Measurements from ENCODE around the gene RYR2.

RYR2 gene

GRCh38 chr1:237032029-237032428 is 10.0 kb upstream of the RYR2 start:
- no peak for DNase-seq (ENCODE audit: low read depth in 2 of 2)

DNA sequence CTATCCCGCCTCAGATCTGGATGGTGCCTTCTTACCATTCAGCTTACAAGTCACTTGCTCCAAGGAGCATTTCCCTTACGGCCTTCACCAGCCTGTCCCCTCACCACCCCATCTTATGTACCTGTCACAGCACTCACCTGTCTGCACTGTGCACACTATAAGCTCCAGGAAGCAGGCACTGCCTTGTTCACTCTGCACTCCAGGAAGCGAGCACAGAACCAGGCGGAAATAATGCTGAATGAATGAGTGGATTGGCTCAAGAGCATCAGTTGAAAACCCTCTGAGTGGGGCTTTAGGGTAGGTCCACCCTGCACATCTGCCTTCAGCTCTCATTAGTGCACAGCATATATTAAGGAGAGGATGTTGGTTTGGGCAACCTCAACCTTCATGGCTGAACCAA is 8.9 kb upstream of the RYR2 start:
- DNase-seq (ENCODE audit: low read depth in 2 of 2), result no peak

DNA sequence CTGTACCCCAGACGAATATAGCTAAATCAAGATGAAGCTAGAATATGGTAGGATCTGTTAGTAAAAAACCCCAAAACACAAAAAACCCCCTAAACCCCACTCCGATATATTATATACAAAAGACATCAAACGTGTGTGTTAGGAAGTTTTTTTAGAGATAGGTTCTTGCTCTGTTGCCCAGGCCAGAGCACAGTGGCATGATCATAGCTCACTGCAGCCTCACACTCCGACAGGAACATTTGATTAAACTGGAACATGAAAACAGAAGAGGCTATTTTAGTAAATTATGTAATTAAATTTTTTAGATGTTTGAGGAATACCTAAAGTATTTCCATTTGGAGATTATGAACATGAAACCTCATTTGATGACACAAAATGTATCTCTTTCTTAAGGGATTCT is 8.2 kb upstream of the RYR2 start:
- no peak for DNase-seq (ENCODE audit: low read depth in 2 of 2)

DNA sequence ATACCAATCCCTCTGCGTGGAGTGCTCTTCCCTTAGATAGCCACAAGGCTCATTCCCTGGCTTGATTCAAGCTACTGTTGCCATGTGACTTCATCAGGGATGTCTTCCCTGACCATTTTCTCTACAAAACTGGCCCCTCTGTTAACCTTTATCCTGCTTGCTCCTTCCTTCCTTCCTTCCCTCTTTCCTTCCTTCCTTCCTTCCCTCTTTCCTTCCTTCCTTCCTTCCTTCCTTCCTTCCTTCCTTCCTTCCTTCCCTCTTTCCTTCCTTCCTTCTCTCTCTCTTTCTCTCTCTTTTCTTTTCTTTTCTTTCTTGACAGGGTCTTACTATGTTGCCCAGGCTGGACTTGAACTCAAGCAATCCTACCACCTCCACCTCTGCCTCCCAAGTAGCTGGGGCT is 6.2 kb upstream of the RYR2 start:
- no peak for DNase-seq (ENCODE audit: low read depth in 2 of 2)

- DNase-seq (ENCODE audit: low read depth in 2 of 2), result no peak
Measured at GRCh38 chr1:237038211-237038610, 3.8 kb upstream of the RYR2 start.

DNA sequence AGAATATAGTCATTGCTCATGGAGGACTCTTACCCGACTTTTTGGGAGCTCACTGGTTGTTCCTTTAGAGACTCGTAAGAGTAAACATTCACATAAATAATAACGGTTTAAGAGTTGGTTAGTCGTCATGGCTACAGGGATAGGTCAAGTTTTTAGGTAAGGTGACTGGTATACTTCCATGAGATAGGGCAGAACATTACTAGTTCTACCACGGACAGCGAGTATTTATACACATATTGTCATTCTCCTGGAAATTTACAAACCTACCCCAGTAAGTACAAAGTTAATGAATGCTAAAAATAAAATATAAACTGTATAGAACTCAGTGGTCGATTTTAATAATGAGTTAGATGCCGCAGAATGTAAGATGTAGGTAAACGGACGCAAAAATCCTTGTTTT is 1.2 kb upstream of the RYR2 start:
- DNase-seq (ENCODE audit: low read depth in 2 of 2), result no peak

DNA sequence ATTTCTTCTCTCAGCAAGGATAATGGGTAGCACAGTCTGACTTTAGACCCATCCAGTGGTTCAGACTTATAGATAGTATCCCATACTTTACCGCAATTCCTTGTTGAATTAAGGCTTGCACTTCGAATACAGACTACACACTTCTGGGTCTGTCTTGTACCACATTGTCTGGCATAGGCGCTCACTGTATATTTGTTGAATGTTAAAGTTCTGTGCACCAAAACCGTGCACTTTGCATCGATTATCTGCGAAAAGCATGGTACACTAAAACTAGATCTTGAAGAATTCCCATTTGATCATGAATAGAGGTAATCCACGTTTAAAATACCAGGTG is 556 bp upstream of the RYR2 start:
- DNase-seq (ENCODE audit: low read depth in 2 of 2), result no peak

- no peak for DNase-seq (ENCODE audit: low read depth in 2 of 2)
Measured at GRCh38 chr1:237042526-237042891, 525 bp downstream of the RYR2 start.

DNA sequence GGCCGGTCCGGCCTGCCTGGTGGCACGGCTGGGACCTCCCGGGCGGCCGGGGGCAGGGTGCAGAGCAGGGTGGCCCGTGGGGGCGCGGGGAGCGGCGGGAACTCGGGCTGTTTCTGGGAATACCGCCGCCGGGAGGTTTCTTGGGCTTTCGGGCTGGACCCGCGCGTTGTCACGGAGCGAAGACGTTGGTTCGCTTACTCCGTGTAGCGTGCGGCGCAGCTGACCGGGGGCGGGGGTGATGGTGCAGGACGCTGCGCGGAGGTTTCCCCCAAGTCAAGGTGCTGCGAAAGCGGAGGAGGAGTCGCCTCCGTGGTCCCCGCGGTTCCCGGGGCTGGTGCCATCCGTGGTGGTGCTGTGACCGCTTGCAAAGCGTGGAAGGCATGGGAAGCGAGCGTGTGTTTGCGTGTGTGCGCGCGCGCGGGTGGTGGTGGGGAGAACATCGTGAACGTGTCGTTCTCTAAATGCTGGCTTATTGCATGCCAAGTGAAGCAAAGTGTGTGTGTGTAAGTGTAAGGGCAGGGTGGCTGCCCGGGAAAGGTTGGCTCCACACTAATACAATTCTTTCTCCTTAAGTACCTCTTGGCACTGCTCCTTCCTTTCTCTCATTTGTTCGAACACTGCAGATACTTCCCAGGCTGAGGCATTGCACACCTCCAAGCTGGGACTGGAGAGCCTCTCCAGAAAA is 1.1 kb downstream of the RYR2 start:
- DNase-seq (ENCODE audit: low read depth in 2 of 2), result no peak

- DNase-seq (ENCODE audit: low read depth in 2 of 2), result no peak
Measured at GRCh38 chr1:237043846-237044636, 2.1 kb downstream of the RYR2 start.

DNA sequence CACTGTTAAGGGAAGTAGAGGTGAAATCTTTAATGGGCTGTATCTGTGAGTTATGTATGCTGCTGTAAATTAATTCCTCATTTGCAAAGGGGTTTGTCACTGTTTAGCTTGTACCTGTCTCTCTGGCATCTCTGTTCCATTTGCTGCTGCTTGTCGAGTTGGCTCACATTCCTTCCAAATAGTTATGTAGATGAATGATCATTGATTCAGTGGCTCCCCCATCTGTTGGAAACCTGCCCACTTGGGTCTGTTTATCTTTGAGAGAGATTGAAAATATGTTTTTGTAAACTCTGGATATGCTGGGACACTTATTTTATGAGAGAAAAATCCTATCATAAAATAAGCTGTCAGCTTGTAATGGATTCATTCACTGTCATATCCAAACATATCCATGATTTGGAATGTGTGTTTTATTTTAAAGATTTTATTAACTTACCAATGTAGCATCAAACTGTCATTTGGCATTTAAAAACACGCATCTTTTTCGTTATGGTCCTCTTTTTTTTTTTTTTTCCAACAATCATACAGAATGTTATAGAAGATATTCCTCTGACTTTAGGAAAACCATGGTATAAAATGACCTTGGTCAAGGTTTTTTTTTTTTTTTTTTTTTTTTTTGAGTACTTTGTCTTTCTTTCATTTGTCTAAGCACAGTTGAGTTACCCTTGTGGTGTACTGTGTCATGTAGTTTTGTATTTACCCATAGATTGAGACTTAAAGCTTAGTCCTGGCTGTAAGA is 3.5 kb downstream of the RYR2 start:
- no peak for DNase-seq (ENCODE audit: low read depth in 2 of 2)

DNA sequence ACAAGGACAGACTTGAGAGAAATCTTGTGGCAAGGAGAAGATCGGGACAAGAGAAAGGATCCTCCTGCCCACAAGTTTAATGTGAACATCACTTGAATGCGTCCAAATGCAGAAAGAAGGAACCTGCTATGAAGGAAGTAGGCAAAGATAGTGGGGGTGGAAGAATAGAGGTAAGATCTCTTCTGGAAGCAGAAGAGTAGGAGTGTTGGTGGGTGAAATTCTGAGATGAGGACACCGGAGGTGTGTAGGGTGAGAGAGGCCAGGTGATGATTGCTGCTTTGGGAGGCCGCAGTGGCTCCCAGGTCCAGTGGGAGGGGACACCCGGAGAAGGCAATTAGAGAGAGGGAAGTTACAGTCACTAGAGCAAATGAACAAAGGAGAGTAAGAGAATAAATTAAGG is 6.8 kb downstream of the RYR2 start:
- no peak for DNase-seq (ENCODE audit: low read depth in 2 of 2)

- DNase-seq (ENCODE audit: low read depth in 2 of 2), result no peak
Measured at GRCh38 chr1:237050185-237050584, 8.2 kb downstream of the RYR2 start.

GRCh38 chr1:237050915-237051314 is 8.9 kb downstream of the RYR2 start:
- DNase-seq (ENCODE audit: low read depth in 2 of 2), result no peak

DNA sequence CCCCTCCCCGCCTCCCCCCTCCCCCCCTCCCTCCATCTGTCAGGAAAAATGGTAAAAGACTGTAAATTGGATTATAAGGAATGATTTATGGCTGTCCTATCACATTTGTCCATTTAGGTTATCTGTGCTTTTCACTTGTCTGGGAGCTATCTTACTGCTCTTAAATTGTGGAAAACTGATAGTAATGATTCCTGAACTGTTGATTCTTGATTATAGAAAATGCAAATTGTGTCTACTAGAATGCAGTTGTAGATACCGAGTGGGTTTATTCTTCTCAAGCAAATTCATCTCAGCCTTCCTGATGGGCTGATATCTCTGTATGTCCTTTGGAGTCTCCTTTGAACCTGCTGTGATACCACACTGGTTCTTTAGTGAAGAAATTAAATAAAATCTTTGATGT is 12.3 kb downstream of the RYR2 start:
- no peak for DNase-seq (ENCODE audit: low read depth in 2 of 2)

GRCh38 chr1:237058470-237058869 is 16.5 kb downstream of the RYR2 start:
- DNase-seq (ENCODE audit: low read depth in 2 of 2), result no peak

GRCh38 chr1:237059244-237059643 is 17.3 kb downstream of the RYR2 start:
- DNase-seq (ENCODE audit: low read depth in 2 of 2), result no peak

DNA sequence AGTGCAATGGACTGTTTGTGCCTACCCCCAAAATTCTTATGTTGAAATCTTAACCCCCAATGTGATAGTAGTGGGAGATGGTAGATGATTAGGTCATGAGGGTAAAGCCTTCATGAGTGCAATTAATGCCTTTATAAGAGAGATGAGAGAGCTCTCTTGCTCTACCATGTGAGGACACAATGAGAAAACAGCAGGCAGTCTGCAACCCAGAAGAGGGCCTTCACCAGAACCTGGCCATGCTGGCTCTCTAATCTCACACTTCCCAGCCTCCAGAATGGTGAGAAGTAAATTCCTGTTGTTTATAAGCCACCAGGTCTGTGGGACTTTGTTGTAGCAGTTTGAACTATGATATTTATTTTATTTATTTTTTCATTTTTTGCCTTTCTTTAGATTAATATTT is 21.0 kb downstream of the RYR2 start:
- DNase-seq (ENCODE audit: low read depth in 2 of 2), result no peak

DNA sequence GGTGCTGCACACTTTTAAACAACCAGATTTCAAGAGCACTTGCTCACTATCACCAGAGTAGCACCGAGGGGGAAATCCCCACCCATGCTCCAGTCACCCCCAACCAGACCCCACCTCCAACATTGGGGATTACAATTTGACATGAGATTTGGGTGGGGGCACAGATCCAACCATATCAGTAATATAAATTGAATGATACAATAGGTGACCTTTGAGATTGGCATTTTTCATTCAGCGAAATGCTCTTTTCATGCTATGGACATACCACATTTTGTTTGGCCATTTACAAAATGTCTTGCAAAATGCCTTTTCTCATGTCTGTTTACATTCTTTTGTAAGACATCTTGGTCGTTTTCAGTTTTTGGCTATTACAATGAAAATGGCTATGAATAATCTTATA is 23.9 kb downstream of the RYR2 start:
- no peak for DNase-seq (ENCODE audit: low read depth in 2 of 2)

GRCh38 chr1:237070519-237070918 is 28.5 kb downstream of the RYR2 start:
- no peak for DNase-seq (ENCODE audit: low read depth in 2 of 2)

GRCh38 chr1:237071641-237072420 is 29.8 kb downstream of the RYR2 start:
- no peak for DNase-seq (ENCODE audit: low read depth in 2 of 2)

DNA sequence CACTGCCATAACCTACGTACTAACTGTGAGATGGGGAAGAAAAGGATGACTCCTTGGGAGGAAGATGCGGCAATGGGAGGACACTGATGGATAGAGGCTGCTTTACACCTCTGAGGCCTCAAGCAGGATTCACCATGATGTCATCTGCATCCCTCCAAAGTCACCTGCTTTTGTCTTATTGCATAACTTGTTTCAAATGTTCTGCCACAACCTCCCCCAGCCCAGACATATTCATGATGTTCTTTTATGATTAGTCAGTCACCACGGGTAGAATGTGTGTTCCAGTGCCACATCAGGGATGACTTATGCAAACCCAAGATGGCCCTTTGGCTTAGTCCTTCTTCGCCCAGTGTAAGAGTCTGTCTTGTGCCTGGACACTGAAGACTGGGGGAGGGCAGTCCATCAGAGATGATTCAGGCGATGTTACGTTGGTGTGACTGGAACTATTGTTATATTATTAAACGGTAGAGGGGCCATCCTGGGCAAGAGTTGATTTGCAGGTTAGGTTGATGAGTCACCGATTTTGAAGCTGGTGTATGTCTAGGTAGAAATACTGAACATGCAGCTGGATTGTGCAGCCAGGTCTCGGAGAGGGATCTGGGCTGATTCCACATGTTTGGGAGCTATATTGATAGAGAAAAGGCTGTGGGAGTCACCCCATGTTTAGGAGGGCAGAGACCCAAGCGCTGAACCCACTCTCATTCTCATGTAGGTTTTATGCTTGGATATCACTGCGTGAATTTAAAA is 32.6 kb downstream of the RYR2 start:
- DNase-seq (ENCODE audit: low read depth in 2 of 2), result no peak

Measured in stimulated activated CD4-positive, alpha-beta T cell treated with anti-CD3 and anti-CD28 coated beads, Interleukin-12 subunit alpha, Interleukin-12 subunit beta, amount 100 ng/mL, for 24 hours (primary cell).